Testis (tissue), 2 donors: ENCODE measurements around the gene ZEB2.

Source experiments
- POLR2A ChIP-seq: fragments of 450-650 bp; IDR thresholded peaks from one replicate; pipeline ENCODE4 v1.6.1; 2017; ENCODE audit warnings: antibody characterized with exemption, mild to moderate bottlenecking, moderate library complexity
- TF ChIP-seq, protein P1 (sequence below), 3 experiments: fragments of 450-650 bp in 2 of 3; fragments of 200-600 bp in 1 of 3; sonication (generic) in 1 of 3; IDR thresholded peaks; one replicate each; pipeline ENCODE4 v1.5.1; 2016 to 2019; ENCODE audit warnings: antibody characterized with exemption in 3 of 3, mild to moderate bottlenecking in 2 of 3, moderate library complexity in 1 of 3

DNA sequence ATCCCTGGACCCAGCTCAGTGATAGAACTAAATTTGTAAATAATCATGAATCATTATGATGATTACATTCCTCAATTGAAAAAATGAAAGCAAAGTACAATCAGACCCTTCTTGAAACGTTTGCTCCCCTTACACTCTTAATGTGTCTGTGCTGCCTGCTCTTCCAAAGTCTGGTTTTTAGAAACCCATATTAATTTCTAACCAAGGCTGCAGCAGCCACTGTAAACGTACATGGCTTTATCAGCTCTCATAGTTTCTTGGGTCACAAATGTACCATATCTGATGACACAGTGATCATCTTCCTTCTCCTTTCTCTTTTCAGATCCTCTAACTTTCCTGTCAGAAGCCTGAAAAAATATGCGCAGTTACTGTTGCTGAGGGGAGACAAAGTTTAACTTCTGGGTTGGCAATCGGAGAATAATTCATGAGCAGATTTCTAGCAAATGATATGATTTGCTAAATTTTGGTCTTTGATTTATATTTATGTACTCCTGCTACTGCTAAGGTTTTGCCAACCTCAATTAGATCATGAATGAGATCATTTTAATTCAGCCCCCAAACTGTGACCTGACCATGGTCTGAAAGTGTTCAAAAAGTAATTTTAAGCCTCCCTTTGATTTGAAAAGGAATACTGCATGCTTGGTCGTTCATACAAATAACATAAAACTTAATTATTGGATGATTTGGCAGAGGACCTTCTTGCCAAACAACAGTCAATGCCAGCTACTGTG, 12.3 kb downstream of the ZEB2 start:
- TF ChIP-seq, protein P1, sequence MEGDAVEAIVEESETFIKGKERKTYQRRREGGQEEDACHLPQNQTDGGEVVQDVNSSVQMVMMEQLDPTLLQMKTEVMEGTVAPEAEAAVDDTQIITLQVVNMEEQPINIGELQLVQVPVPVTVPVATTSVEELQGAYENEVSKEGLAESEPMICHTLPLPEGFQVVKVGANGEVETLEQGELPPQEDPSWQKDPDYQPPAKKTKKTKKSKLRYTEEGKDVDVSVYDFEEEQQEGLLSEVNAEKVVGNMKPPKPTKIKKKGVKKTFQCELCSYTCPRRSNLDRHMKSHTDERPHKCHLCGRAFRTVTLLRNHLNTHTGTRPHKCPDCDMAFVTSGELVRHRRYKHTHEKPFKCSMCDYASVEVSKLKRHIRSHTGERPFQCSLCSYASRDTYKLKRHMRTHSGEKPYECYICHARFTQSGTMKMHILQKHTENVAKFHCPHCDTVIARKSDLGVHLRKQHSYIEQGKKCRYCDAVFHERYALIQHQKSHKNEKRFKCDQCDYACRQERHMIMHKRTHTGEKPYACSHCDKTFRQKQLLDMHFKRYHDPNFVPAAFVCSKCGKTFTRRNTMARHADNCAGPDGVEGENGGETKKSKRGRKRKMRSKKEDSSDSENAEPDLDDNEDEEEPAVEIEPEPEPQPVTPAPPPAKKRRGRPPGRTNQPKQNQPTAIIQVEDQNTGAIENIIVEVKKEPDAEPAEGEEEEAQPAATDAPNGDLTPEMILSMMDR (IDR thresholded peaks at IDR 0.05) = no peak
- TF ChIP-seq POLR2A = no peak
